Measurements from ENCODE around the gene ULK1.
A peak's percentile ranks its signal among the peaks of the same experiment; 100 is the strongest.

Gene ULK1

DNA sequence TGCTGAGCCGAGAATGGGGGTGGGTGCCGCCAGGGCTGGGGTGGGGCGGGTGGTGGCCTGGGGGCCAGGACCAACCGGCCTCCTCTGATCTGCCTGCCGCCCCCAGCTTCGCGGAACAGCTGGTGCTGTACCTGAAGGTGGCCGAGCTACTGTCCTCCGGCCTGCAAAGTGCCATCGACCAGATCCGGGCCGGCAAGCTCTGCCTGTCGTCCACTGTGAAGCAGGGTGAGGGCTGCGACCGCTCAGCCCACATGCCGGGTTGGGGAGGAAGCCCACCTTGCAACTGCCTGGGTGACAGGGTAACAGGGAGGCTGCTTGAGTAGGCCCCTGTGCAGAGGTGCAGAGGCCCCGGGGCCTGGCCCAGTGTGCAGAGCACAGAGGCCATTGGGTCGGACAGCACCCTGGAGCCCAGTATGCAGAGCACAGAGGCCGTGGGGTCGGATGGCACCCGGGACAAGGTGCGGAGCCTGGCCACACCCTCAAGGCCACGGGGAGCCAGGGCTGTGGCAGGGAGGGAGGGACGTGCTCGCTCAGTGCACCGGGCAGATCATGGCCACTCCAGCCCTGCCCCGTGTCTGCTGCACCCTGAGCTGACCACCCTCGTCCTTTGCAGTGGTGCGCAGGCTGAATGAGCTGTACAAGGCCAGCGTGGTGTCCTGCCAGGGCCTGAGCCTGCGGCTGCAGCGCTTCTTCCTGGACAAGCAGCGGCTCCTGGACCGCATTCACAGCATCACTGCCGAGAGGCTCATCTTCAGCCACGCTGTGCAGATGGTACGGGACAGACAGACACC lies 25.1 kb downstream of the ULK1 start:
- DNase-seq (ENCODE audit: low read depth in 2 of 2): no peak

- DNase-seq (ENCODE audit: low read depth in 2 of 2): no peak
Measured at GRCh38 chr12:131920157-131920508, 25.7 kb downstream of the ULK1 start.

- no peak for DNase-seq (ENCODE audit: low read depth in 2 of 2)
Measured at GRCh38 chr12:131920902-131921840, 26.7 kb downstream of the ULK1 start.

GRCh38 chr12:131921866-131922769 lies 27.7 kb downstream of the ULK1 start:
- no peak for DNase-seq (ENCODE audit: low read depth in 2 of 2)

DNA sequence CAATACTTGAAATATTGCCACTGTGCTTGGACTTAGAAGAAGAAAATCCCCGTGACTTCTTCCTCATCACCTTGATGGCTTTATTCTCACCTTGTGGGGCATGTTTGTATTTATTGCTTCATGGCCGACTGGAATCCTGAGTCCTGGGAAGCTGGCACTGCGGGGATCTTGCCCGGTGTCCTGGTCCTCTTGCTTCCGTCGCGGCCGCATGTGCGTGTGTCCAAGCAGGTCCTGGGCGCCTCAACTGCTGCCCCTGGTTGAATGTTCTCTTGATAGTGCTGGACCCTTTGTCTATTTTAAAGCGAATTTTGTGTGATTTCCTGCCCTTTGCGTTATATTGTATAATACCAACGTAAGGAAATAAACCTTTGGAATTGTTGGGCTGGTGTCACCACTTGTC lies 28.4 kb downstream of the ULK1 start:
- no peak for DNase-seq (ENCODE audit: low read depth in 2 of 2)

DNA sequence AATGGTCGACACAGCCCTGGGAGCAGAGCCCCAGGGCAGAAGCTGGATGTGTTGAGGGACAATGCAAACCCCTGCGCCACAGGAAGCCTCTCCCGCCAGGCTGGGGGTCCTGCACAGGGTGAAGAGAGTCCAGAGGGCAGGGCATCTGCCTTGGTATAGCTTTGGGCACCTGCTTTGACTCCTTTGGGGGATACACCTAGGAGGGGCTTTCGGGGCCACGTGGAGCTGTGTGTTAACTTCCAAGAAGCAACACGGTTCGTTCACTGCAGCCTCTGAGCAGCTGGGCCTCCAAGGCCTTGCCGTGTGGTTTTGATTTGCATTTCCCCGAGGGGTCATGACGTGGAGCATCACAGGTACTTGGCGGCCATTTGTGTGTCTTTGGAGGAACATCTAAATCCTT lies 28.8 kb downstream of the ULK1 start:
- no peak for DNase-seq (ENCODE audit: low read depth in 2 of 2)

GRCh38 chr12:131927110-131928079 lies 33.0 kb downstream of the ULK1 start:
- no peak for DNase-seq (ENCODE audit: low read depth in 2 of 2)

- no peak for DNase-seq (ENCODE audit: low read depth in 2 of 2)
Measured at GRCh38 chr12:131928080-131928710, 33.8 kb downstream of the ULK1 start.

- peak; percentile 84 to 86 for DNase-seq (ENCODE audit: low read depth in 2 of 2)
Measured at GRCh38 chr12:131928711-131929580, 34.5 kb downstream of the ULK1 start, which contains the start of gene PUS1. TSS of gene PUS1 (plus strand) at chr12:131929276. CDS start at chr12:131929723, 447 bp downstream.

DNA sequence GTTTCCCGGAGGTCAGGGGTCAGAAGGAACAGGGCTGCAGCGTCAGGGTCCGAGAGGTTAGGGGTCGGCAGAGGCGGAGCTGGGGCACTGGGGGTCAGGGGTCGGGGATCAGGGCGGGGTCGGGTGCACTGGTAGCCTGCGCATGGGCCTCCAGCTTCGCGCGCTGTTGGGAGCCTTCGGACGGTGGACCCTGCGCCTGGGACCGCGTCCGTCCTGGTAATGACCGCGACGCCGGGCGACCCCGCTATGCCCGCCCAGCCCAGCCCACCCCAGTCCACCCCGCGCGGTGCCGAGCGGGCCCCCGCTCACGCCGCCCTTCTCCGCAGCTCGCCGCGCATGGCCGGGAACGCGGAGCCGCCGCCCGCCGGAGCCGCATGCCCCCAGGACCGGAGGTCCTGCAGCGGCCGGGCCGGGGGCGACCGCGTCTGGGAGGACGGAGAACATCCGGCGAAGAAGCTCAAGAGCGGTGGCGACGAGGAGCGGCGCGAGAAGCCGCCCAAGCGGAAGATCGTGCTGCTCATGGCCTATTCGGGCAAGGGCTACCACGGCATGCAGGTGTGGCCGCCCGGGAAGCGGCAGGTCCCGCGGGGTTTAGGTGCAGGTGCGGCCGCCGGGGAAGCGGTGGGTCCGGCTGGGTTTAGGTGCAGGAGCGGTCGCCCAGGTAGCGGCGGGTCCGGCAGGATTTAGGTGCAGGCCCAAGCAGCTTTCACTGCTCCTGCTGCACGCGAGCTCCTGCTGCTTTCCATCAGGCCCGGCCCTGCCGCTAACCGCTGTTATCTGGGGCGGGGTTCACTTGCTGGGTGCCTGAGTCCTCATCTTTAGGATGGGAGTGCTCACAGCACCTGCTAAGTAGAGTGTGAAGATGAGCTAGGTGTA lies 35.4 kb downstream of the ULK1 start:
- peak in 1 of 2 donors; percentile 19 for DNase-seq (ENCODE audit: low read depth in 2 of 2)

GRCh38 chr12:131930510-131930909 lies 36.1 kb downstream of the ULK1 start:
- no peak for DNase-seq (ENCODE audit: low read depth in 2 of 2)

DNA sequence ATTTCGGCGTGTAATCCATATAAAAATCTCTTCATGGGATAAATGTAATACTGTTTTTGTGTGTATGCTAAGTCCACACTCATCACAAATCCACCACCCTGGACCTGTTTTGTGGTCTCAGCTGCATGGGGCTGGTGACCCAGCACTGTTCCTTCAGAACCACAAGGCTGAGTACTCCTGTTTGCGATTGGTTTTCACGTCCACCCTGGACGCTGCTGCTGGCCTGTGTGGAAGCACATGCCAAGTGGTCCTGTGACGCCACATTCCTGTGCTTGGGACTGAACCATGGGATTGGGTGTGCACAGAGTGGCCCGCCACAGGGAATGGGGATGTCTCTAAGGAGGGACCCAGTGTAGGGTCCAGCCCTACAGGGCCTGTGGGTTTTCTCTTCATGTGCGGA lies 39.0 kb downstream of the ULK1 start:
- DNase-seq (ENCODE audit: low read depth in 2 of 2): no peak

- no peak for DNase-seq (ENCODE audit: low read depth in 2 of 2)
Measured at GRCh38 chr12:131934535-131934934, 40.1 kb downstream of the ULK1 start.

DNA sequence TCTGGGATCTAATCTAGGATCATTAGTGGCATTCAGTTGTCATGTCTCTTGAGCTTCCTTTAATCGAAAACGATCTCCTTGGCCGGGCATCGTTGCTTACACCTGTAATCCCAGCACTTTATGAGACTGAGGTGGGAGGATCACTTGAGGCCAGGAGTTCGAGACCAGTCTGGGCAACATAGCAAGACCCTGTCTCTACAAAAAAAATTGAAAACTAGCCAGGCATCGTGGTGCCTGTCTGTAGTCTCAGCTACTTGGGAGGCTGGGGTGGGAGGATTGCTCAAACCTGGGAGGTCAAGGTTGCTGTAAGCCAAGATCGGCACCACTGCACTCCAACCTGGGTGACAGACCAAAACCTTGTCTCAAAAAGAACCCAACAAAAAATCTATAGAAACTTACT lies 43.7 kb downstream of the ULK1 start:
- DNase-seq (ENCODE audit: low read depth in 2 of 2): no peak

GRCh38 chr12:131939007-131939406 lies 44.6 kb downstream of the ULK1 start:
- DNase-seq (ENCODE audit: low read depth in 2 of 2): no peak

GRCh38 chr12:131940141-131940547 lies 45.7 kb downstream of the ULK1 start:
- DNase-seq (ENCODE audit: low read depth in 2 of 2): no peak

- no peak for DNase-seq (ENCODE audit: low read depth in 2 of 2)
Measured at GRCh38 chr12:131941116-131941986, 46.9 kb downstream of the ULK1 start.

All from activated CD4-positive, alpha-beta T cell treated with anti-CD3 and anti-CD28 coated beads for 24 hours (primary cell).